GM19043 (cell line): ENCODE results near the gene PCDHGB1.
A peak's percentile ranks its signal among the peaks of the same experiment; 100 is the strongest.
"Not testable (repeated sequence)": the region's sequence is repeated elsewhere in the genome, so short reads cannot be mapped to it uniquely, and the experiment has no call there.

Experiments used
- ATAC-seq: cut with Tn5 transposase; IDR thresholded peaks from one replicate; pipeline ENCODE4 v1.9.1; 2021; ENCODE audit warnings: low read depth; ENCODE audit not compliant: unreplicated experiment

Gene PCDHGB1

GRCh38 chr5:141382469-141383294 lies 32.8 kb downstream of the PCDHGB1 start, which contains the start of gene PCDHGA7:
Gene PCDHGA7, plus strand, starts transcription at chr5:141382742. Its CDS starts 158 bp downstream, at chr5:141382900.
- ATAC-seq, result no peak

GRCh38 chr5:141383345-141383744 lies 33.4 kb downstream of the PCDHGB1 start:
- ATAC-seq, result no peak

GRCh38 chr5:141384471-141385267 lies 34.8 kb downstream of the PCDHGB1 start:
- no peak for ATAC-seq

- ATAC-seq, result not testable (repeated sequence)
Measured at GRCh38 chr5:141387557-141388311, 37.8 kb downstream of the PCDHGB1 start, which contains the start of gene PCDHGB4. Gene PCDHGB4, plus strand, starts transcription at chr5:141387698. Its CDS starts 187 bp downstream, at chr5:141387885.

GRCh38 chr5:141388661-141389060 lies 38.8 kb downstream of the PCDHGB1 start:
- no peak for ATAC-seq

- no peak for ATAC-seq
Measured at GRCh38 chr5:141389153-141390042, 39.5 kb downstream of the PCDHGB1 start.

- ATAC-seq, result no peak
Measured at GRCh38 chr5:141392429-141393198, 42.7 kb downstream of the PCDHGB1 start, which contains the start of gene PCDHGA8. Gene PCDHGA8, plus strand, starts transcription at chr5:141392633. Its CDS starts 181 bp downstream, at chr5:141392814.

- ATAC-seq, result no peak
Measured at GRCh38 chr5:141393267-141393666, 43.4 kb downstream of the PCDHGB1 start.

- ATAC-seq, result not testable (repeated sequence)
Measured at GRCh38 chr5:141394401-141395187, 44.7 kb downstream of the PCDHGB1 start.

GRCh38 chr5:141397756-141398551 lies 48.1 kb downstream of the PCDHGB1 start, which contains the start of gene PCDHGB5:
Gene PCDHGB5, plus strand, starts transcription at chr5:141397947. Its CDS starts 181 bp downstream, at chr5:141398128.
- peak; percentile 96 for ATAC-seq

- ATAC-seq, result no peak
Measured at GRCh38 chr5:141398608-141399007, 48.7 kb downstream of the PCDHGB1 start.

GRCh38 chr5:141399555-141400258 lies 49.8 kb downstream of the PCDHGB1 start:
- no peak for ATAC-seq
